Endothelial cell of umbilical vein (primary cell): Measurements from ENCODE around the gene MYH11. TPM values are rescaled to one million over a fixed set of nuclear protein-coding genes. Genes with fewer than 3 reads are reported as not detected.
A peak's percentile ranks its signal among the peaks of the same experiment; 100 is the strongest.

Experiments
- BruUV-seq: library from RNA; stranded (reverse); fragments of 400-500 nt; replicated peaks from 2 replicates; lab custom pipeline; 2021; lab: Mats Ljungman, UMichigan
- CTCF ChIA-PET: fragments of 300-600, 350-600 bp; sonication (Branson Sonifier 250); formaldehyde crosslinking; loops from one replicate; lab custom pipeline; 2021; ENCODE audit warnings: antibody characterized with exemption, inconsistent platforms; lab: Charles Lee
- POLR2A ChIA-PET: fragments of 300-600, 350-600 bp; sonication (Branson Sonifier 250); formaldehyde crosslinking; loops from one replicate; lab custom pipeline; 2021; ENCODE audit warnings: antibody characterized with exemption, inconsistent platforms; lab: Charles Lee
- DNase-seq: peaks from one replicate; pipeline ENCODE4 v3.0.0-alpha.2; 2011; ENCODE audit warnings: low read depth, low spot score
- FAIRE-seq: peaks from 2 replicates; lab custom pipeline; 2011; peaks lifted over from hg19 to GRCh38; lab: Jason Lieb, UNC
- H2AFZ ChIP-seq: 2 replicates; pipeline ENCODE4 v1.6.0; 2012; ENCODE audit warnings: low read depth, low read length, control low read depth, inconsistent platforms
- H3K27ac ChIP-seq: 2 replicates; pipeline ENCODE4 v1.5.1; 2011; ENCODE audit warnings: low read depth, mild to moderate bottlenecking, control low read depth, low read length, moderate library complexity; ENCODE audit not compliant: insufficient read depth
- H3K27me3 ChIP-seq, 2 experiments: 2 replicates each; pipeline versions ENCODE4 v1.6.0 to v1.6.1; 2011; ENCODE audit warnings: low read length in 2 of 2, mixed read lengths in 1 of 2; ENCODE audit not compliant: control insufficient read depth in 2 of 2, insufficient read depth in 2 of 2
- H3K36me3 ChIP-seq, 2 experiments: 2 replicates in 1 of 2; 3 replicates in 1 of 2; pipeline ENCODE4 v1.5.1; 2011; ENCODE audit warnings: low read length in 2 of 2, mild to moderate bottlenecking in 1 of 2, moderate library complexity in 1 of 2; ENCODE audit not compliant: control insufficient read depth in 2 of 2, insufficient read depth in 2 of 2; ENCODE audit errors: extremely low read depth in 1 of 2
- H3K4me1 ChIP-seq: 3 replicates; pipeline ENCODE4 v1.5.1; 2011; ENCODE audit warnings: mild to moderate bottlenecking, low read length; ENCODE audit not compliant: control insufficient read depth, insufficient read depth; ENCODE audit errors: extremely low read depth
- H3K4me2 ChIP-seq: 2 replicates; pipeline ENCODE4 v1.6.1; 2011; ENCODE audit warnings: low read length, control low read depth, mixed read lengths; ENCODE audit not compliant: insufficient read depth
- H3K4me3 ChIP-seq, 3 experiments: fragments of 200-600 bp in 1 of 3; sonication (generic), shearing (Covaris generic) in 1 of 3; replicated peaks in 1 of 3; 2 replicates each; pipeline ENCODE4 v1.5.1; 2011 to 2016; ENCODE audit warnings: control low read depth in 3 of 3, low read length in 3 of 3, mild to moderate bottlenecking in 2 of 3, inconsistent platforms in 1 of 3, low read depth in 1 of 3, moderate library complexity in 1 of 3; ENCODE audit not compliant: insufficient read depth in 1 of 3
- H3K79me2 ChIP-seq: 2 replicates; pipeline ENCODE4 v1.6.0; 2012; ENCODE audit warnings: low read length, inconsistent platforms; ENCODE audit not compliant: control insufficient read depth, insufficient read depth
- H3K9ac ChIP-seq: replicated peaks from 2 replicates; pipeline ENCODE3; 2011; ENCODE audit warnings: low read length, control low read depth; ENCODE audit not compliant: insufficient read depth; ENCODE audit errors: extremely low read depth
- H3K9me1 ChIP-seq: replicated peaks from 3 replicates; pipeline ENCODE4 v1.6.0; 2011; ENCODE audit warnings: mild to moderate bottlenecking, low read length; ENCODE audit not compliant: control insufficient read depth, insufficient read depth; ENCODE audit errors: extremely low read depth
- H3K9me3 ChIP-seq: replicated peaks from 2 replicates; pipeline ENCODE4 v1.5.1; 2012; ENCODE audit warnings: low read length, inconsistent platforms; ENCODE audit not compliant: control insufficient read depth, insufficient read depth
- H4K20me1 ChIP-seq: replicated peaks from 2 replicates; pipeline ENCODE3; 2011; ENCODE audit warnings: mild to moderate bottlenecking, low read length; ENCODE audit not compliant: control insufficient read depth, insufficient read depth; ENCODE audit errors: extremely low read depth
- CTCF ChIP-seq, 2 donors: IDR thresholded peaks; 1 replicate in 1 of 2; 2 replicates in 1 of 2; pipeline ENCODE4 v1.5.1; 2011; ENCODE audit warnings: low read length in 2 of 2, mild to moderate bottlenecking in 2 of 2, moderate library complexity in 2 of 2, control low read depth in 1 of 2, inconsistent platforms in 1 of 2, low read depth in 1 of 2; ENCODE audit not compliant: insufficient read depth in 1 of 2; ENCODE audit errors: extremely low read depth in 1 of 2
- EZH2 ChIP-seq: IDR thresholded peaks from 2 replicates; pipeline ENCODE4 v1.6.1; 2012; ENCODE audit warnings: borderline replicate concordance, low read depth, mild to moderate bottlenecking, moderate library complexity, low read length, inconsistent platforms; ENCODE audit not compliant: severe bottlenecking
- FOS ChIP-seq: IDR thresholded peaks from 2 replicates; pipeline ENCODE4 v1.6.1; 2011; ENCODE audit warnings: mild to moderate bottlenecking, low read length, moderate library complexity, borderline replicate concordance; ENCODE audit not compliant: insufficient read depth
- GATA2 ChIP-seq: IDR thresholded peaks from 2 replicates; pipeline ENCODE4 v1.7.0; 2011; ENCODE audit warnings: low read depth, mild to moderate bottlenecking, moderate library complexity, mixed read lengths, low read length; ENCODE audit not compliant: insufficient read length, insufficient read depth
- JUN ChIP-seq: IDR thresholded peaks from 2 replicates; pipeline ENCODE4 v1.6.1; 2011; ENCODE audit warnings: borderline replicate concordance, low read depth; ENCODE audit not compliant: insufficient read length, insufficient read depth
- MAX ChIP-seq: IDR thresholded peaks from 2 replicates; pipeline ENCODE4 v1.6.1; 2011; ENCODE audit not compliant: insufficient read depth, insufficient read length
- MYC ChIP-seq: IDR thresholded peaks from one replicate; pipeline ENCODE4 v1.6.1; 2011; ENCODE audit warnings: mild to moderate bottlenecking, low read depth, low read length
- POLR2A ChIP-seq: IDR thresholded peaks from 2 replicates; pipeline ENCODE4 v1.6.1; 2012; ENCODE audit warnings: low read depth, mild to moderate bottlenecking, control low read depth, low read length
- POLR2AphosphoS5 ChIP-seq: IDR thresholded peaks from 2 replicates; pipeline ENCODE4 v1.6.1; 2012; ENCODE audit warnings: low read depth, mild to moderate bottlenecking, control low read depth, low read length, moderate library complexity; ENCODE audit not compliant: insufficient read depth
- dilution Hi-C: fragments of 300-500 bp; cut with MboI; formaldehyde crosslinking; loops from one replicate; pipeline ENCODE4 v1.15.0; 2019; ENCODE audit warnings: low sequenced_read_pairs; ENCODE audit not compliant: extremely low pct_ligation_motif_present
- intact Hi-C: fragments of 100-400 bp; cut with micrococcal nuclease; formaldehyde crosslinking; loops from one replicate; pipeline ENCODE4 v1.10.0; 2022
- polyA plus RNA-seq, 4 experiments: library from polyadenylated mRNA; depleted of rRNA in 3 of 4; stranded (reverse) in 3 of 4; unstranded in 1 of 4; fragments of >200 nt; gene quantifications; 2 replicates each; pipeline versions ENCODE4 v1.2.1 to v1.2.3, GENCODE V29; 2011 to 2012; ENCODE audit warnings: missing spikeins in 1 of 4
- total RNA-seq: library from RNA; stranded (reverse); gene quantifications from 2 replicates; pipeline ENCODE4 v1.2.3, GENCODE V29; 2021

MYH11 gene
- total and polyA plus RNA-seq, 2 donors (not counting 3 experiments of a cell fraction or from before 2014, with no cell fraction given), result not detected

- dilution Hi-C loops, result no loop called here
- no peaks in the 10 kb centered on the region for H3K9me1 ChIP-seq
- H3K79me2 ChIP-seq, result no peaks in the 10 kb centered on the region
- BruUV-seq, result no TSS peak
- no peak overlapping the region for H2AFZ ChIP-seq
- no peaks in the 10 kb centered on the region for H3K4me1 ChIP-seq
- intact Hi-C loops, result no loop called here
- H3K27ac ChIP-seq, result no peak overlapping the region
- no peak for FAIRE-seq
- peaks cover 3 to 4% of the 10 kb centered on the region in 2 experiments for H3K27me3 ChIP-seq
- no peak overlapping the region for H3K4me2 ChIP-seq
- no peaks in the 10 kb centered on the region for H3K36me3 ChIP-seq
- H3K9ac ChIP-seq, result no peak overlapping the region
- H3K4me3 ChIP-seq, result no peak overlapping the region
- H4K20me1 ChIP-seq, result no peaks in the 10 kb centered on the region
- TF ChIP-seq JUN (no peak), CTCF (IDR thresholded peaks at IDR 0.05; ENCODE audit: extremely low read depth in 1 of 2, insufficient read depth in 1 of 2, low read depth in 1 of 2, low read length in 2 of 2) (no peak)
- DNase-seq, result no peak
- CTCF ChIA-PET, result interaction anchor here (1.1 to 4.0 kb wide), 2 partner anchors 10 to 46 kb away, joined by 3 to 66 read pairs; no protein-coding TSS in a partner anchor
- POLR2A ChIA-PET, result no interaction called here
- no peaks in the 10 kb centered on the region for H3K9me3 ChIP-seq
Measured at GRCh38 chr16:15775663-15776304, 81.0 kb downstream of the MYH11 start.

GRCh38 chr16:15775209-15775608 is 81.6 kb downstream of the MYH11 start:
- DNase-seq (peak; percentile 13), FAIRE-seq (no peak)
- Histone ChIP-seq H3K9me1 (no peaks in the 10 kb centered on the region), H3K79me2 (no peaks in the 10 kb centered on the region), H3K9me3 (no peaks in the 10 kb centered on the region), H2AFZ (no peak overlapping the region), H3K4me2 (no peak overlapping the region), H4K20me1 (no peaks in the 10 kb centered on the region), H3K27me3 (peaks cover 3 to 4% of the 10 kb centered on the region in 2 experiments), H3K9ac (no peak overlapping the region), H3K4me3 (no peak overlapping the region), H3K4me1 (no peaks in the 10 kb centered on the region), H3K36me3 (no peaks in the 10 kb centered on the region), H3K27ac (no peak overlapping the region)
- BruUV-seq, result no TSS peak
- intact Hi-C loops (no loop called here), dilution Hi-C loops (no loop called here)
- no peak for TF ChIP-seq FOS
- no peak for TF ChIP-seq JUN
- no peak for TF ChIP-seq CTCF (IDR thresholded peaks at IDR 0.05; ENCODE audit: extremely low read depth in 1 of 2, insufficient read depth in 1 of 2, low read depth in 1 of 2, low read length in 2 of 2)
- no peak for TF ChIP-seq POLR2A
- no peak for TF ChIP-seq MYC
- no peak for TF ChIP-seq GATA2
- no peak for TF ChIP-seq MAX
- TF ChIP-seq POLR2AphosphoS5, result no peak
- no peak for TF ChIP-seq EZH2
- ChIA-PET POLR2A (no interaction called here), CTCF (interaction anchor here (0.8 to 3.8 kb wide), 3 partner anchors 9 to 46 kb away, joined by 3 to 18 read pairs (median 3); no protein-coding TSS in a partner anchor)
